Measurements from ENCODE around the gene GABBR2.

Gene GABBR2

GRCh38 chr9:98415782-98416181 lies 293.0 kb downstream of the GABBR2 start:
- no peak overlapping the region for H3K4me3 ChIP-seq (ENCODE audit: low read length)
- H3K9me3 ChIP-seq (replicated peaks; ENCODE audit: low read length) = no peaks in the 10 kb centered on the region
- no peaks in the 10 kb centered on the region for H3K36me3 ChIP-seq (ENCODE audit: insufficient read depth, low read length)
- no peaks in the 10 kb centered on the region for H3K4me1 ChIP-seq (ENCODE audit: control insufficient read depth, insufficient read depth, low read length)
- no peak overlapping the region for H3K4me2 ChIP-seq (ENCODE audit: low read length)
- H3K27me3 ChIP-seq (ENCODE audit: control insufficient read depth, insufficient read depth, low read length) = peaks cover 22% of the 10 kb centered on the region
- H3K9ac ChIP-seq (ENCODE audit: low read depth, low read length) = no peak overlapping the region

DNA sequence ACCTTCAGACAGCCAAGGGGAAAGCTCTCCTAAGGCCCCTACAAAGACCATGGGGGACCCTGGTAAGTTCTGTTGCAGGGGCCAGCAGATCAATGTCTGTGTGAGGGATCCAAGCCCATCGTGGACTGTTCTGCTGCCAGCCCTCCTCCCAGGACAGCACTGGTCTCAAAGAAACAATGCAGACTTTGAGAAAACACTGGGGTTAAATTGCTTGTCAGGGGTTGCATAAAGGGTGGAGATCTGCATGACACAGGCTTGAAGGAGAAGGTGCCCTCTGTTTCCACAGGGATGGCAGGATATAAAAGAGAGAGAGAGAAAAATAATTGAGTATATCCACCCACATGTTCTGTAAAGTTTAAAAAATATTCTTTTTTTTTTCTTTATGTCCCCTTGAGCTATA lies 295.7 kb downstream of the GABBR2 start:
- Histone ChIP-seq H3K4me3 (ENCODE audit: low read length) (no peak overlapping the region), H3K27me3 (ENCODE audit: control insufficient read depth, insufficient read depth, low read length) (peaks cover 24% of the 10 kb centered on the region), H3K9me3 (replicated peaks; ENCODE audit: low read length) (no peaks in the 10 kb centered on the region), H3K4me2 (ENCODE audit: low read length) (no peak overlapping the region), H3K9ac (ENCODE audit: low read depth, low read length) (no peak overlapping the region), H3K4me1 (ENCODE audit: control insufficient read depth, insufficient read depth, low read length) (no peaks in the 10 kb centered on the region), H3K36me3 (ENCODE audit: insufficient read depth, low read length) (no peaks in the 10 kb centered on the region)

- Histone ChIP-seq H3K4me2 (ENCODE audit: low read length) (no peak overlapping the region), H3K4me3 (ENCODE audit: low read length) (no peak overlapping the region), H3K36me3 (ENCODE audit: insufficient read depth, low read length) (no peaks in the 10 kb centered on the region), H3K9ac (ENCODE audit: low read depth, low read length) (no peak overlapping the region), H3K9me3 (replicated peaks; ENCODE audit: low read length) (no peaks in the 10 kb centered on the region), H3K27me3 (ENCODE audit: control insufficient read depth, insufficient read depth, low read length) (peaks cover 17% of the 10 kb centered on the region), H3K4me1 (ENCODE audit: control insufficient read depth, insufficient read depth, low read length) (no peaks in the 10 kb centered on the region)
Measured at GRCh38 chr9:98412101-98412842, 296.5 kb downstream of the GABBR2 start.

- Histone ChIP-seq H3K27me3 (ENCODE audit: control insufficient read depth, insufficient read depth, low read length) (peaks cover 11% of the 10 kb centered on the region), H3K9me3 (replicated peaks; ENCODE audit: low read length) (no peaks in the 10 kb centered on the region), H3K36me3 (ENCODE audit: insufficient read depth, low read length) (no peaks in the 10 kb centered on the region), H3K4me1 (ENCODE audit: control insufficient read depth, insufficient read depth, low read length) (no peaks in the 10 kb centered on the region), H3K9ac (ENCODE audit: low read depth, low read length) (no peak overlapping the region), H3K4me3 (ENCODE audit: low read length) (no peak overlapping the region), H3K4me2 (ENCODE audit: low read length) (peak overlapping the region; percentile 15)
Measured at GRCh38 chr9:98410185-98410697, 298.5 kb downstream of the GABBR2 start.

DNA sequence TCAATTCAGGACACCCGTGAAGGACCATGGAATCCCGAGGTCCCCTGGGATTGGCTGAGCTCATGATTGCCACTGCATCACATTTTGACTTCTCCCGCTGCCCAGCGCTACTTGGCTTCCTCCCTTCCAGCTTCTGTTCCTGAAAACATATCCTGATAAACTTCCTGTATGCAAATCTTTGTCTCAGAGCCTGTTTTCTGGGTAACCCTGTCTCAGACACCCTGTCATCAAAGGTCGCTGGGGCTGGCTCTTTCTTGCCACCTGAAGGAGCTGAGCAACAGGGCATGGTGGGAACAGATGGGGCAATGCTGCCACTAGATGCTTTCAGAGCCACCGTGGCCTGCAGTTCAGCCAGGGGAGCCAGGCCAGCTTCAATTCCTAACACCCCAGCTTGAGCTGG lies 299.0 kb downstream of the GABBR2 start:
- Histone ChIP-seq H3K9ac (ENCODE audit: low read depth, low read length) (no peak overlapping the region), H3K36me3 (ENCODE audit: insufficient read depth, low read length) (no peaks in the 10 kb centered on the region), H3K4me2 (ENCODE audit: low read length) (no peak overlapping the region), H3K9me3 (replicated peaks; ENCODE audit: low read length) (no peaks in the 10 kb centered on the region), H3K4me1 (ENCODE audit: control insufficient read depth, insufficient read depth, low read length) (no peaks in the 10 kb centered on the region), H3K27me3 (ENCODE audit: control insufficient read depth, insufficient read depth, low read length) (peaks cover 14% of the 10 kb centered on the region), H3K4me3 (ENCODE audit: low read length) (no peak overlapping the region)

DNA sequence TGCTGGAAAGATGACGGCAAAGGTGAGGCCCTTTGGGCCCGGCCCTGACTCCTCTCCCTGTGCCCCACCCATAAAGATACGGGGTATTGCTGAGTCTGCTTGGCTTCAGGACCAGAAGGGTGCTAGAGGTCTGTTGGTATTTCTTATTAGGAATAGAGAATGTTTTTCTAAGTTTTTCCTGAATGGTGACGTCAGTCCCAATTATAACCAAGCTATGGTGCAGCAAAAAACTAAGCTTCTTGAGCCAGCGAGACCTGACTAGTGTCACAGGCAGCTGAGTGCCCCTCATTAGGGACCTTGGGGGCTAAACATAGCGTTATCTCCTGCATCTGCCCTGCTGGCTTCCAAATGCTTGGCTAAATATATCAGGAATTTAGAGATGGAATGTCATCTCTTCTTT lies 302.3 kb downstream of the GABBR2 start:
- Histone ChIP-seq H3K4me1 (ENCODE audit: control insufficient read depth, insufficient read depth, low read length) (no peaks in the 10 kb centered on the region), H3K4me2 (ENCODE audit: low read length) (no peak overlapping the region), H3K9me3 (replicated peaks; ENCODE audit: low read length) (no peaks in the 10 kb centered on the region), H3K4me3 (ENCODE audit: low read length) (no peak overlapping the region), H3K36me3 (ENCODE audit: insufficient read depth, low read length) (no peaks in the 10 kb centered on the region), H3K27me3 (ENCODE audit: control insufficient read depth, insufficient read depth, low read length) (peaks cover 14% of the 10 kb centered on the region), H3K9ac (ENCODE audit: low read depth, low read length) (no peak overlapping the region)

- no peak overlapping the region for H3K4me3 ChIP-seq (ENCODE audit: low read length)
- no peaks in the 10 kb centered on the region for H3K4me1 ChIP-seq (ENCODE audit: control insufficient read depth, insufficient read depth, low read length)
- peaks cover 10% of the 10 kb centered on the region for H3K27me3 ChIP-seq (ENCODE audit: control insufficient read depth, insufficient read depth, low read length)
- no peak overlapping the region for H3K4me2 ChIP-seq (ENCODE audit: low read length)
- H3K9ac ChIP-seq (ENCODE audit: low read depth, low read length) = no peak overlapping the region
- H3K9me3 ChIP-seq (replicated peaks; ENCODE audit: low read length) = no peaks in the 10 kb centered on the region
- H3K36me3 ChIP-seq (ENCODE audit: insufficient read depth, low read length) = no peaks in the 10 kb centered on the region
Measured at GRCh38 chr9:98404237-98404636, 304.5 kb downstream of the GABBR2 start.

DNA sequence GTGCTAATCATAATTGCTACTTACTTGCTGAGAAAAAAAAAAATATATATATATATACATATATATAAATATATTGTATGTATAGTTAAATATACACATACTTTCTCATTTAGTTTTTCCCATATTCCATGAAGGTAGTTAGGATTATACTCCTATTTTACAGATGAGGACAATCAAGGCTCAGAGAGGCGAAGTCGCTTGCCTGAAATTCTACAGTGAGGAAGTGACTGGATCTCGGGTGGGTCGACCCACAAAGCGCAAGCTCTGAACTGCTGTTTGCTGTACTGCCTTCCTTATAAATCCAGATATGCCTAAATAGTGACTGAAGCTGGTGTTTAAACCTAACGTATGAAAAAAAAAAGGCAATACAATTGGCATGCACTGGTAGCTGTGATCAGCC lies 305.0 kb downstream of the GABBR2 start:
- no peaks in the 10 kb centered on the region for H3K36me3 ChIP-seq (ENCODE audit: insufficient read depth, low read length)

GRCh38 chr9:98402019-98402840 lies 306.5 kb downstream of the GABBR2 start:
- Histone ChIP-seq H3K27me3 (ENCODE audit: control insufficient read depth, insufficient read depth, low read length) (peaks cover 18% of the 10 kb centered on the region), H3K4me2 (ENCODE audit: low read length) (no peak overlapping the region), H3K4me3 (ENCODE audit: low read length) (no peak overlapping the region), H3K36me3 (ENCODE audit: insufficient read depth, low read length) (no peaks in the 10 kb centered on the region), H3K9ac (ENCODE audit: low read depth, low read length) (no peak overlapping the region), H3K9me3 (replicated peaks; ENCODE audit: low read length) (no peaks in the 10 kb centered on the region), H3K4me1 (ENCODE audit: control insufficient read depth, insufficient read depth, low read length) (no peaks in the 10 kb centered on the region)

More for the DNA sequence above, 305.0 kb downstream of the GABBR2 start:
- no peak overlapping the region for H3K4me3 ChIP-seq (ENCODE audit: low read length)
- H3K9me3 ChIP-seq (replicated peaks; ENCODE audit: low read length) = no peaks in the 10 kb centered on the region
- H3K4me2 ChIP-seq (ENCODE audit: low read length) = no peak overlapping the region
- peaks cover 8% of the 10 kb centered on the region for H3K27me3 ChIP-seq (ENCODE audit: control insufficient read depth, insufficient read depth, low read length)
- H3K9ac ChIP-seq (ENCODE audit: low read depth, low read length) = no peak overlapping the region
- H3K4me1 ChIP-seq (ENCODE audit: control insufficient read depth, insufficient read depth, low read length) = no peaks in the 10 kb centered on the region

- H3K9me3 ChIP-seq (replicated peaks; ENCODE audit: low read length) = no peaks in the 10 kb centered on the region
- H3K4me1 ChIP-seq (ENCODE audit: control insufficient read depth, insufficient read depth, low read length) = no peaks in the 10 kb centered on the region
Measured at GRCh38 chr9:98401140-98402018, 307.4 kb downstream of the GABBR2 start.

More at GRCh38 chr9:98401140-98402018, 307.4 kb downstream of the GABBR2 start:
- no peak overlapping the region for H3K4me3 ChIP-seq (ENCODE audit: low read length)
- peaks cover 19% of the 10 kb centered on the region for H3K27me3 ChIP-seq (ENCODE audit: control insufficient read depth, insufficient read depth, low read length)
- no peaks in the 10 kb centered on the region for H3K36me3 ChIP-seq (ENCODE audit: insufficient read depth, low read length)
- H3K9ac ChIP-seq (ENCODE audit: low read depth, low read length) = no peak overlapping the region
- H3K4me2 ChIP-seq (ENCODE audit: low read length) = no peak overlapping the region

Data from skeletal muscle satellite cell (primary cell).